DOHH2 (cell line): ENCODE data around the gene COL11A2.
A peak's percentile ranks its signal among the peaks of the same experiment; 100 is the strongest.

Source experiments
- H3F3A ChIP-seq: fragments of 200-600 bp; sonication (generic), shearing (Covaris generic); 2 replicates; pipeline ENCODE4 v1.6.0; 2016; ENCODE audit warnings: antibody characterized with exemption, mild to moderate bottlenecking; ENCODE audit not compliant: control insufficient read depth, insufficient read depth
- H3K27ac ChIP-seq: fragments of 200-600 bp; sonication (generic); 2 replicates; pipeline ENCODE4 v1.5.1; 2014; ENCODE audit warnings: low read depth, mild to moderate bottlenecking, low read length, moderate library complexity
- H3K27me3 ChIP-seq: fragments of 200-600 bp; sonication (generic); 2 replicates; pipeline ENCODE4 v1.6.1; 2014; ENCODE audit warnings: mild to moderate bottlenecking, low read length, mixed read lengths; ENCODE audit not compliant: control insufficient read depth
- H3K36me3 ChIP-seq: fragments of 200-600 bp; sonication (generic); 2 replicates; pipeline ENCODE4 v1.6.1; 2014; ENCODE audit warnings: mild to moderate bottlenecking, low read length, moderate library complexity, mixed read lengths; ENCODE audit not compliant: control insufficient read depth
- H3K4me1 ChIP-seq: fragments of 200-600 bp; sonication (generic); 2 replicates; pipeline ENCODE4 v1.6.1; 2014; ENCODE audit warnings: mild to moderate bottlenecking, low read length, mixed read lengths; ENCODE audit not compliant: control insufficient read depth
- H3K4me2 ChIP-seq: fragments of 200-600 bp; sonication (generic); 2 replicates; pipeline ENCODE4 v1.6.0; 2014; ENCODE audit warnings: mild to moderate bottlenecking, low read length, moderate library complexity
- H3K4me3 ChIP-seq: fragments of 200-600 bp; sonication (generic); 2 replicates; pipeline ENCODE4 v1.5.1; 2014; ENCODE audit warnings: mild to moderate bottlenecking, low read length, mixed read lengths
- H3K79me2 ChIP-seq: fragments of 200-600 bp; sonication (generic); 2 replicates; pipeline ENCODE4 v1.6.1; 2014; ENCODE audit warnings: mild to moderate bottlenecking, low read length, mixed read lengths; ENCODE audit not compliant: control insufficient read depth
- H3K9me2 ChIP-seq: fragments of 200-600 bp; sonication (generic); replicated peaks from 2 replicates; pipeline ENCODE4 v1.6.1; 2014; ENCODE audit warnings: mild to moderate bottlenecking, low read length, mixed read lengths; ENCODE audit not compliant: control insufficient read depth
- H3K9me3 ChIP-seq: fragments of 200-600 bp; sonication (generic); 2 replicates; pipeline ENCODE4 v1.6.1; 2014; ENCODE audit warnings: antibody characterized with exemption, low read length, mixed read lengths; ENCODE audit not compliant: control insufficient read depth, insufficient read depth
- H4K20me1 ChIP-seq: fragments of 200-600 bp; sonication (generic); 2 replicates; pipeline ENCODE4 v1.6.0; 2014; ENCODE audit warnings: low read depth, mild to moderate bottlenecking, antibody characterized with exemption, low read length, moderate library complexity; ENCODE audit not compliant: control insufficient read depth, insufficient read depth
- EZH2phosphoT487 ChIP-seq: fragments of 200-600 bp; sonication (generic); IDR thresholded peaks from 2 replicates; pipeline ENCODE4 v1.6.1; 2017; ENCODE audit warnings: borderline replicate concordance, mild to moderate bottlenecking, antibody characterized with exemption, low read length, moderate library complexity, mixed read lengths
- TF ChIP-seq, protein P1 (sequence below): fragments of 200-600 bp; sonication (generic); IDR thresholded peaks from one replicate; pipeline ENCODE4 v1.5.1; 2014; ENCODE audit warnings: antibody characterized with exemption, mild to moderate bottlenecking, low read depth, low read length; ENCODE audit not compliant: poor library complexity, severe bottlenecking

The COL11A2 gene

DNA sequence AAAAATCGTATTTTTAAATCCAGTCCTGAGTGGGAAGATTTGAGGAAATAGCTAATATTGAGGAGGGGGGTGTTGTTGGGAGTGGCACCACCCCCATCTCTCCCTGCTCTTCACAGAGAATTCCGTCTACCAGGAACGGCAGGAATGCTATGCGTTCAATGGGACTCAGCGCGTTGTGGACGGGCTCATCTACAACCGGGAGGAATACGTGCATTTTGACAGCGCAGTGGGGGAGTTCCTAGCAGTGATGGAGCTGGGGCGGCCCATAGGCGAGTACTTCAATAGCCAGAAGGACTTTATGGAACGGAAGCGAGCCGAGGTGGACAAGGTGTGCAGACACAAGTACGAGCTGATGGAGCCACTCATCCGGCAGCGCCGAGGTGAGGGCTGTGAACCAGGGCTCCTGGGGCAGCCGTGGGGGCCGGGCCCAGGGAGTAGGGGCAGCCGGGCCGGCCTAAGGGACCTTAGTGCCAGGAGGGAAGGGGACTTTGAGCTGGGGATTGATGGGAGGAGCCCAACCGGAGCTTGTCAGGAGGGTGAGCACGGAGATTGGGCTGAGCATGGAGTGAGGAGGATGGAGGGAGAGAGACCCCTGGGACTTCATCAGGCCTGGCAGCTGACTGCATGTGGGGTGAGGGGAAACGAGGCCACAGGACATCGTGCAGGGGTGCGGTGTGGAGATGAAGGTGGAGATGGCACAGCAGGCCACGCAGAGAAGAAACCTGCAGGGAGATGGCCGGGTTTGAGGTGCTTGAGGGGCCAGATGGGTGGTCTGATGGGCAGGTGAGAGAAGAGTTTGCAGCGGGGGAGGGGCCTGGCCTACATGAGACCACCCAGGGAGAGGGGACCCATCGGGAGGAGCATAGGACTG is 75.2 kb downstream of the COL11A2 start:
- no peak overlapping the region for H3K4me2 ChIP-seq
- peaks cover 5% of the 10 kb centered on the region; the same call in 1 of the 2 replicates for H3F3A ChIP-seq
- no peak overlapping the region for H3K4me3 ChIP-seq
- H3K36me3 ChIP-seq, result no peaks in the 10 kb centered on the region
- peaks cover 15% of the 10 kb centered on the region for H3K27me3 ChIP-seq
- no peaks in the 10 kb centered on the region for H4K20me1 ChIP-seq
- no peaks in the 10 kb centered on the region for H3K9me2 ChIP-seq
- no peaks in the 10 kb centered on the region for H3K79me2 ChIP-seq
- no peak for TF ChIP-seq EZH2phosphoT487
- TF ChIP-seq, protein P1, sequence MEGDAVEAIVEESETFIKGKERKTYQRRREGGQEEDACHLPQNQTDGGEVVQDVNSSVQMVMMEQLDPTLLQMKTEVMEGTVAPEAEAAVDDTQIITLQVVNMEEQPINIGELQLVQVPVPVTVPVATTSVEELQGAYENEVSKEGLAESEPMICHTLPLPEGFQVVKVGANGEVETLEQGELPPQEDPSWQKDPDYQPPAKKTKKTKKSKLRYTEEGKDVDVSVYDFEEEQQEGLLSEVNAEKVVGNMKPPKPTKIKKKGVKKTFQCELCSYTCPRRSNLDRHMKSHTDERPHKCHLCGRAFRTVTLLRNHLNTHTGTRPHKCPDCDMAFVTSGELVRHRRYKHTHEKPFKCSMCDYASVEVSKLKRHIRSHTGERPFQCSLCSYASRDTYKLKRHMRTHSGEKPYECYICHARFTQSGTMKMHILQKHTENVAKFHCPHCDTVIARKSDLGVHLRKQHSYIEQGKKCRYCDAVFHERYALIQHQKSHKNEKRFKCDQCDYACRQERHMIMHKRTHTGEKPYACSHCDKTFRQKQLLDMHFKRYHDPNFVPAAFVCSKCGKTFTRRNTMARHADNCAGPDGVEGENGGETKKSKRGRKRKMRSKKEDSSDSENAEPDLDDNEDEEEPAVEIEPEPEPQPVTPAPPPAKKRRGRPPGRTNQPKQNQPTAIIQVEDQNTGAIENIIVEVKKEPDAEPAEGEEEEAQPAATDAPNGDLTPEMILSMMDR, result no peak
- peaks cover 35% of the 10 kb centered on the region for H3K4me1 ChIP-seq
- H3K9me3 ChIP-seq, result no peaks in the 10 kb centered on the region
- no peak overlapping the region for H3K27ac ChIP-seq

DNA sequence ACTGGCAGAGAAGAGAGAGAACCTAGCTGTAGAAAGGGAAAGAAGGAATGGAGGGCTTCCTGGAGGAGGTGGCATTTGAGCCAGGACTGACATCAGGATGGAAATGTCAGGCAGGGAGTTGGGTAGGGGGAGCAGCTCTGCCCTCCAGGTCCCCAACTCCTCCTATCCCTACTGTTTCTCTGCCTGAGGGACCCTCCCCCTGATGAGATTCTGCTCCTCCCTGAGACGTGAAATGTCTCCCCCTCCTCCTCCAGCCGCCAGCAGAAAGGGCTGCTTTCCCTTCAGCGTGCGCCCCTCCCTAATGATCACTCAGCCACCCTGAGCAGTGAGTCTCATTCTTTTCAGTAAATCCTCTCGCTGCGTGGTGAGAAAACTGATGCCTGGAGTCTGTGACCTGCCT is 75.8 kb downstream of the COL11A2 start:
- Histone ChIP-seq H3K27ac (no peak overlapping the region), H3K4me3 (no peak overlapping the region), H3K4me2 (no peak overlapping the region), H3K4me1 (peaks cover 35% of the 10 kb centered on the region), H3F3A (peaks cover 5% of the 10 kb centered on the region; the same call in 1 of the 2 replicates), H3K27me3 (peaks cover 15% of the 10 kb centered on the region), H3K9me2 (no peaks in the 10 kb centered on the region), H4K20me1 (no peaks in the 10 kb centered on the region), H3K36me3 (no peaks in the 10 kb centered on the region), H3K79me2 (no peaks in the 10 kb centered on the region), H3K9me3 (no peaks in the 10 kb centered on the region)
- TF ChIP-seq EZH2phosphoT487, result no peak
- TF ChIP-seq, protein P1, result no peak

DNA sequence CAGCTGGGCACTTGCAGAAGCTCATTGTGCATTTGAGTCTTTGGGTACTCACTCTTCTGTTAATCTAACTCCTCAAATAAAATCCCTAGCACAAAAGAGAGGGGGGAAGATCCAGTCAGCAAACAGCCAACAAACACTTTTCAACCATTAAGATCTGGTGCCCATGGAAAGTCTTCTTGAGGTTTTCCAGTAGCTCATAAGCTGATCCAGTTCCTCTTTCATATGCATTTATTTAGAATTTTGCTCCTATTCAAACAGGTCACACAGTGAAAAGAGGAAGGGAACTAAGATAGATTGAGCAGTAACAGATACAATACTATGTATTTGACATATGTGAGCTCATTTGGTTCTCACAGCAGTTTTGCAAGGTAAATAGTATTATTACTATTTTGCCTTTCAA is 77.9 kb downstream of the COL11A2 start:
- 0 out of 2 replicates have a peak overlapping the region, but pooled peaks have one; percentile 4 for H3K27ac ChIP-seq
- H3F3A ChIP-seq, result peaks cover 5% of the 10 kb centered on the region; the same call in 1 of the 2 replicates
- no peaks in the 10 kb centered on the region for H4K20me1 ChIP-seq
- H3K4me3 ChIP-seq, result peak overlapping the region; percentile 13
- no peaks in the 10 kb centered on the region for H3K9me3 ChIP-seq
- no peak for TF ChIP-seq EZH2phosphoT487
- TF ChIP-seq, protein P1, result no peak
- peak overlapping the region; percentile 53 for H3K4me2 ChIP-seq
- H3K9me2 ChIP-seq, result no peaks in the 10 kb centered on the region
- H3K36me3 ChIP-seq, result no peaks in the 10 kb centered on the region
- H3K4me1 ChIP-seq, result peaks cover 35% of the 10 kb centered on the region
- no peaks in the 10 kb centered on the region for H3K79me2 ChIP-seq
- H3K27me3 ChIP-seq, result peaks cover 12% of the 10 kb centered on the region
